GM18873 (cell line): ENCODE measurements around the gene TPSB2.
"Not testable (repeated sequence)": the region's sequence is repeated elsewhere in the genome, so short reads cannot be mapped to it uniquely, and the experiment has no call there.

Experiments
- ATAC-seq: cut with Tn5 transposase; IDR thresholded peaks from one replicate; pipeline ENCODE4 v1.9.1; 2021; ENCODE audit warnings: mild to moderate bottlenecking, moderate library complexity, moderate number of reproducible peaks; ENCODE audit not compliant: unreplicated experiment, low FRiP score

TPSB2 gene

GRCh38 chr16:1230084-1230470 lies at the start of gene TPSB2:
Gene TPSB2, minus strand, starts transcription at chr16:1230184. Its CDS starts 233 bp downstream, at chr16:1229951.
- not testable (repeated sequence) for ATAC-seq

- no peak for ATAC-seq
Observed at GRCh38 chr16:1279081-1279944, 49.3 kb upstream of the TPSB2 start.

GRCh38 chr16:1278477-1278876 lies 48.5 kb upstream of the TPSB2 start:
- ATAC-seq: no peak

- no peak for ATAC-seq
Observed at GRCh38 chr16:1277617-1278282, 47.8 kb upstream of the TPSB2 start.

GRCh38 chr16:1277151-1277598 lies 47.2 kb upstream of the TPSB2 start:
- ATAC-seq: no peak

- ATAC-seq: no peak
Observed at GRCh38 chr16:1276580-1276878, 46.5 kb upstream of the TPSB2 start.

- ATAC-seq: no peak
Observed at GRCh38 chr16:1275791-1276579, 46.0 kb upstream of the TPSB2 start.

GRCh38 chr16:1274767-1275166 lies 44.8 kb upstream of the TPSB2 start:
- no peak for ATAC-seq

GRCh38 chr16:1273816-1274215 lies 43.8 kb upstream of the TPSB2 start:
- ATAC-seq: no peak

GRCh38 chr16:1272453-1273198 lies 42.6 kb upstream of the TPSB2 start:
- ATAC-seq: no peak

- not testable (repeated sequence) for ATAC-seq
Observed at GRCh38 chr16:1271724-1272413, 41.9 kb upstream of the TPSB2 start.

- no peak for ATAC-seq
Observed at GRCh38 chr16:1271380-1271723, 41.4 kb upstream of the TPSB2 start.

GRCh38 chr16:1269418-1269817 lies 39.4 kb upstream of the TPSB2 start:
- ATAC-seq: not testable (repeated sequence)

- ATAC-seq: no peak
Observed at GRCh38 chr16:1265826-1266225, 35.8 kb upstream of the TPSB2 start.

GRCh38 chr16:1265090-1265630 lies 35.2 kb upstream of the TPSB2 start:
- ATAC-seq: no peak

GRCh38 chr16:1264345-1265089 lies 34.5 kb upstream of the TPSB2 start:
- ATAC-seq: no peak

GRCh38 chr16:1263591-1264344 lies 33.8 kb upstream of the TPSB2 start:
- no peak for ATAC-seq

GRCh38 chr16:1262846-1263221 lies 32.9 kb upstream of the TPSB2 start:
- ATAC-seq: no peak
